A549 (cell line): Measurements from ENCODE around the gene SPSB4. TPM values are rescaled to one million over a fixed set of nuclear protein-coding genes. Genes with fewer than 3 reads are reported as not detected.

Experiments
- ATAC-seq, 2 experiments: fragments of 200-7000 bp in 1 of 2; fragments of >200 bp in 1 of 2; cut with Nextera tagmentation in 1 of 2; cut with Tn5 transposase in 1 of 2; 3 replicates each; pipeline versions ENCODE4 v1.8.0 to v1.9.1; 2018 to 2020; ENCODE audit warnings: mild to moderate bottlenecking in 1 of 2, moderate library complexity in 1 of 2
- CTCF ChIA-PET: fragments of 300-600 bp; sonication (Branson Sonifier 250); formaldehyde crosslinking; extraction: SDS; loops from one replicate; lab custom pipeline; 2021; ENCODE audit warnings: antibody characterized with exemption, inconsistent platforms; lab: Yijun Ruan, JAX
- POLR2A ChIA-PET: fragments of 350-600 bp; formaldehyde crosslinking; extraction: SDS; loops from one replicate; lab custom pipeline; 2021; ENCODE audit warnings: antibody characterized with exemption, inconsistent platforms; lab: Yijun Ruan, JAX
- DNase-seq, 2 experiments: peaks; one replicate each; pipeline versions ENCODE4 v3.0.0 to v3.0.0-alpha.2; 2011 to 2016; ENCODE audit warnings: low read depth in 1 of 2, low spot score in 1 of 2
- FAIRE-seq: peaks from 2 replicates; lab custom pipeline; 2011; peaks lifted over from hg19 to GRCh38; lab: Jason Lieb, UNC
- H3K27ac ChIP-seq, 2 experiments: fragments of >200 bp; sonication (Bioruptor Twin); formaldehyde crosslinking; 3 replicates each; pipeline ENCODE4 v1.5.1; 2016 to 2017
- H3K4me1 ChIP-seq: fragments of >200 bp; sonication (Bioruptor Twin); formaldehyde crosslinking; 3 replicates; pipeline ENCODE4 v1.6.1; 2016
- H3K4me2 ChIP-seq: fragments of >200 bp; sonication (Bioruptor Twin); formaldehyde crosslinking; 3 replicates; pipeline ENCODE4 v1.6.1; 2016
- H3K4me3 ChIP-seq: fragments of >200 bp; sonication (Bioruptor Twin); formaldehyde crosslinking; 3 replicates; pipeline ENCODE4 v1.5.1; 2016
- H3K9me3 ChIP-seq: fragments of >200 bp; sonication (Bioruptor Twin); formaldehyde crosslinking; 3 replicates; pipeline ENCODE4 v1.6.1; 2016
- CBX8 ChIP-seq: fragments of 200-600 bp; sonication (generic); IDR thresholded peaks from 2 replicates; pipeline ENCODE4 v1.6.1; 2016
- CEBPB ChIP-seq, 2 experiments: fragments of >200 bp in 1 of 2; sonication (Bioruptor Twin) in 1 of 2; formaldehyde crosslinking in 1 of 2; IDR thresholded peaks; 2 replicates each; pipeline ENCODE4 v1.6.1; 2012 to 2016
- CHD2 ChIP-seq: fragments of 150-350 bp; IDR thresholded peaks from 2 replicates; pipeline ENCODE4 v1.6.1; 2014; ENCODE audit warnings: low read length; ENCODE audit not compliant: partially characterized antibody
- CTCF ChIP-seq: fragments of >200 bp; sonication (Bioruptor Twin); formaldehyde crosslinking; IDR thresholded peaks from 3 replicates; pipeline ENCODE4 v1.5.1; 2016
- E2F6 ChIP-seq: IDR thresholded peaks from 2 replicates; pipeline ENCODE4 v1.6.1; 2012; ENCODE audit warnings: low read depth, borderline replicate concordance
- EHF ChIP-seq: fragments of 250-450 bp; sonication (Bioruptor Pico); IDR thresholded peaks from 2 replicates; pipeline ENCODE4 v1.5.0; 2020; ENCODE audit warnings: mild to moderate bottlenecking
- EHMT2 ChIP-seq: fragments of 200-600 bp; sonication (generic); IDR thresholded peaks from 2 replicates; pipeline ENCODE4 v1.6.1; 2016; ENCODE audit warnings: antibody characterized with exemption, low read depth, mild to moderate bottlenecking, moderate library complexity
- ELK1 ChIP-seq: fragments of 150-350 bp; IDR thresholded peaks from 2 replicates; pipeline ENCODE4 v1.6.1; 2014; ENCODE audit warnings: low read depth, mild to moderate bottlenecking, low read length
- FOSL2 ChIP-seq, 2 experiments: fragments of 450-650 bp in 1 of 2; fragments of >200 bp in 1 of 2; sonication (Bioruptor Twin) in 1 of 2; formaldehyde crosslinking; IDR thresholded peaks; 2 replicates each; pipeline versions ENCODE4 v1.5.0 to v1.6.1; 2016 to 2020; ENCODE audit warnings: mild to moderate bottlenecking in 1 of 2, moderate library complexity in 1 of 2
- HDAC2 ChIP-seq: fragments of 200-600 bp; sonication (generic); IDR thresholded peaks from 2 replicates; pipeline ENCODE4 v1.6.1; 2016
- HOXA7 ChIP-seq: fragments of 250-450 bp; sonication (Bioruptor Pico); IDR thresholded peaks from 2 replicates; pipeline ENCODE4 v1.5.0; 2020; ENCODE audit warnings: mild to moderate bottlenecking, moderate library complexity
- KDM5A ChIP-seq: fragments of 200-600 bp; sonication (generic); IDR thresholded peaks from 2 replicates; pipeline ENCODE4 v1.6.1; 2016; ENCODE audit warnings: antibody characterized with exemption, mild to moderate bottlenecking
- MAFK ChIP-seq: fragments of 450-650 bp; IDR thresholded peaks from 2 replicates; pipeline ENCODE4 v1.6.1; 2014; ENCODE audit not compliant: partially characterized antibody
- MYC ChIP-seq: IDR thresholded peaks from 2 replicates; pipeline ENCODE4 v1.6.1; 2012; ENCODE audit warnings: mild to moderate bottlenecking, inconsistent platforms, low read length, improper control_type of control experiment, borderline replicate concordance
- POLR2A ChIP-seq: IDR thresholded peaks from 2 replicates; pipeline ENCODE4 v1.6.1; 2012; ENCODE audit warnings: mild to moderate bottlenecking, low read length
- RAD21 ChIP-seq, 2 experiments: fragments of >200 bp in 1 of 2; sonication (Bioruptor Twin) in 1 of 2; formaldehyde crosslinking in 1 of 2; IDR thresholded peaks in 1 of 2; conservative IDR thresholded peaks in 1 of 2; 2 replicates in 1 of 2; 3 replicates in 1 of 2; pipeline ENCODE4 v1.6.1; 2012 to 2018; ENCODE audit warnings: inconsistent platforms in 1 of 2
- RCOR1 ChIP-seq: fragments of 150-350 bp; IDR thresholded peaks from 2 replicates; pipeline ENCODE4 v1.6.1; 2014; ENCODE audit warnings: antibody characterized with exemption, low read length, low read depth
- SREBF2 ChIP-seq: fragments of 450-650 bp; IDR thresholded peaks from 2 replicates; pipeline ENCODE4 v1.6.1; 2014; ENCODE audit warnings: mild to moderate bottlenecking, moderate library complexity
- ZC3H11A ChIP-seq: fragments of 450-650 bp; IDR thresholded peaks from 2 replicates; pipeline ENCODE4 v1.6.1; 2014; ENCODE audit warnings: antibody characterized with exemption, mild to moderate bottlenecking
- ZFP36 ChIP-seq: fragments of 450-650 bp; IDR thresholded peaks from 2 replicates; pipeline ENCODE4 v1.6.1; 2014; ENCODE audit warnings: borderline replicate concordance; ENCODE audit not compliant: partially characterized antibody
- ZSCAN20 ChIP-seq: fragments of 250-450 bp; sonication (Bioruptor Pico); IDR thresholded peaks from 2 replicates; pipeline ENCODE4 v1.8.0; 2022; ENCODE audit warnings: mild to moderate bottlenecking, moderate library complexity
- WGBS: methylation state at CpG from one replicate; pipeline ENCODE4 v1.1.6; 2017; ENCODE audit errors: missing lambda C conversion rate; 5-methylcytosine and 5-hydroxymethylcytosine counted together
- polyA plus RNA-seq, 4 experiments: library from polyadenylated mRNA; depleted of rRNA in 3 of 4; stranded (reverse); fragments of >200 nt; fragmentation: RNase III in 1 of 4; extraction: RNeasy Plus Mini Kit Qiagen cat#74134 plus additional on column Dnase treatment in 1 of 4; gene quantifications; 2 replicates in 3 of 4; 3 replicates in 1 of 4; pipeline ENCODE4 v1.2.3, GENCODE V29; 2011 to 2017
- TF ChIP-seq, protein P1 (sequence below): fragments of 200-600 bp; sonication (generic); IDR thresholded peaks from 2 replicates; pipeline ENCODE4 v1.6.1; 2016; ENCODE audit warnings: antibody characterized with exemption, mild to moderate bottlenecking, moderate library complexity
- TF ChIP-seq, protein P2 (sequence below): IDR thresholded peaks from 2 replicates; pipeline ENCODE4 v1.6.1; 2012
- TF ChIP-seq, protein P3 (sequence below): fragments of 450-650 bp; IDR thresholded peaks from 2 replicates; pipeline ENCODE4 v1.6.1; 2014; ENCODE audit warnings: antibody characterized with exemption
- TF ChIP-seq, protein P4 (sequence below): fragments of >200 bp; sonication (Bioruptor Twin); formaldehyde crosslinking; IDR thresholded peaks from 3 replicates; pipeline ENCODE4 v1.6.1; 2016

Gene SPSB4
- polyA plus RNA-seq, 2 of the 4 experiments (the other 2 are of a cell fraction) = 0.03 to 0.04 TPM

GRCh38 chr3:141087076-141087777 is 36.1 kb downstream of the SPSB4 start:
- WGBS = 77% methylated on average over 5 of the region's 8 CpGs

GRCh38 chr3:141087778-141088130 is 36.6 kb downstream of the SPSB4 start:
- 61% methylated on average over 6 of the region's 6 CpGs for WGBS
- no peaks in the 10 kb centered on the region for H3K4me1 ChIP-seq
- FAIRE-seq (no peak), ATAC-seq (no peak), DNase-seq (no peak)
- H3K27ac ChIP-seq = no peak overlapping the region
- ChIA-PET POLR2A (no interaction called here), CTCF (interaction anchor here (1.0 to 1.1 kb wide), 2 partner anchors 18 to 76 kb away, joined by 3 read pairs; no protein-coding TSS in a partner anchor)
- H3K4me3 ChIP-seq = no peak overlapping the region
- no peak overlapping the region for H3K4me2 ChIP-seq
- no peaks in the 10 kb centered on the region for H3K9me3 ChIP-seq
- TF ChIP-seq E2F6 (no peak), RCOR1 (no peak), MYC (no peak), CHD2 (no peak), FOSL2 (IDR thresholded peaks at IDR 0.05) (no peak), FOSL2 (CRISPR knock-in tag; IDR thresholded peaks at IDR 0.05) (no peak), ZFP36 (no peak), EHF (no peak)
- TF ChIP-seq, protein P1, sequence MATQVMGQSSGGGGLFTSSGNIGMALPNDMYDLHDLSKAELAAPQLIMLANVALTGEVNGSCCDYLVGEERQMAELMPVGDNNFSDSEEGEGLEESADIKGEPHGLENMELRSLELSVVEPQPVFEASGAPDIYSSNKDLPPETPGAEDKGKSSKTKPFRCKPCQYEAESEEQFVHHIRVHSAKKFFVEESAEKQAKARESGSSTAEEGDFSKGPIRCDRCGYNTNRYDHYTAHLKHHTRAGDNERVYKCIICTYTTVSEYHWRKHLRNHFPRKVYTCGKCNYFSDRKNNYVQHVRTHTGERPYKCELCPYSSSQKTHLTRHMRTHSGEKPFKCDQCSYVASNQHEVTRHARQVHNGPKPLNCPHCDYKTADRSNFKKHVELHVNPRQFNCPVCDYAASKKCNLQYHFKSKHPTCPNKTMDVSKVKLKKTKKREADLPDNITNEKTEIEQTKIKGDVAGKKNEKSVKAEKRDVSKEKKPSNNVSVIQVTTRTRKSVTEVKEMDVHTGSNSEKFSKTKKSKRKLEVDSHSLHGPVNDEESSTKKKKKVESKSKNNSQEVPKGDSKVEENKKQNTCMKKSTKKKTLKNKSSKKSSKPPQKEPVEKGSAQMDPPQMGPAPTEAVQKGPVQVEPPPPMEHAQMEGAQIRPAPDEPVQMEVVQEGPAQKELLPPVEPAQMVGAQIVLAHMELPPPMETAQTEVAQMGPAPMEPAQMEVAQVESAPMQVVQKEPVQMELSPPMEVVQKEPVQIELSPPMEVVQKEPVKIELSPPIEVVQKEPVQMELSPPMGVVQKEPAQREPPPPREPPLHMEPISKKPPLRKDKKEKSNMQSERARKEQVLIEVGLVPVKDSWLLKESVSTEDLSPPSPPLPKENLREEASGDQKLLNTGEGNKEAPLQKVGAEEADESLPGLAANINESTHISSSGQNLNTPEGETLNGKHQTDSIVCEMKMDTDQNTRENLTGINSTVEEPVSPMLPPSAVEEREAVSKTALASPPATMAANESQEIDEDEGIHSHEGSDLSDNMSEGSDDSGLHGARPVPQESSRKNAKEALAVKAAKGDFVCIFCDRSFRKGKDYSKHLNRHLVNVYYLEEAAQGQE = no peak

More at GRCh38 chr3:141087076-141087777, 36.1 kb downstream of the SPSB4 start:
- Histone ChIP-seq H3K4me2 (no peak overlapping the region), H3K4me1 (no peaks in the 10 kb centered on the region), H3K9me3 (no peaks in the 10 kb centered on the region), H3K27ac (no peak overlapping the region), H3K4me3 (no peak overlapping the region)
- TF ChIP-seq, protein P2, sequence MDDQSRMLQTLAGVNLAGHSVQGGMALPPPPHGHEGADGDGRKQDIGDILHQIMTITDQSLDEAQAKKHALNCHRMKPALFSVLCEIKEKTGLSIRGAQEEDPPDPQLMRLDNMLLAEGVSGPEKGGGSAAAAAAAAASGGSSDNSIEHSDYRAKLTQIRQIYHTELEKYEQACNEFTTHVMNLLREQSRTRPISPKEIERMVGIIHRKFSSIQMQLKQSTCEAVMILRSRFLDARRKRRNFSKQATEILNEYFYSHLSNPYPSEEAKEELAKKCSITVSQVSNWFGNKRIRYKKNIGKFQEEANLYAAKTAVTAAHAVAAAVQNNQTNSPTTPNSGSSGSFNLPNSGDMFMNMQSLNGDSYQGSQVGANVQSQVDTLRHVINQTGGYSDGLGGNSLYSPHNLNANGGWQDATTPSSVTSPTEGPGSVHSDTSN = no peak
- TF ChIP-seq RAD21 (conservative IDR thresholded peaks at IDR 0.05 in 1 of 2, IDR thresholded peaks at IDR 0.05 in 1 of 2) = no peak
- TF ChIP-seq HOXA7 (CRISPR knock-in tag) = no peak
- no peak for TF ChIP-seq MAFK
- no peak for TF ChIP-seq ELK1
- TF ChIP-seq ZSCAN20 (CRISPR knock-in tag) = no peak
- TF ChIP-seq KDM5A = no peak
- no peak for TF ChIP-seq ZC3H11A
- no peak for TF ChIP-seq SREBF2
- no peak for TF ChIP-seq POLR2A
- no peak for TF ChIP-seq EHMT2
- TF ChIP-seq CTCF = no peak
- TF ChIP-seq, protein P3, sequence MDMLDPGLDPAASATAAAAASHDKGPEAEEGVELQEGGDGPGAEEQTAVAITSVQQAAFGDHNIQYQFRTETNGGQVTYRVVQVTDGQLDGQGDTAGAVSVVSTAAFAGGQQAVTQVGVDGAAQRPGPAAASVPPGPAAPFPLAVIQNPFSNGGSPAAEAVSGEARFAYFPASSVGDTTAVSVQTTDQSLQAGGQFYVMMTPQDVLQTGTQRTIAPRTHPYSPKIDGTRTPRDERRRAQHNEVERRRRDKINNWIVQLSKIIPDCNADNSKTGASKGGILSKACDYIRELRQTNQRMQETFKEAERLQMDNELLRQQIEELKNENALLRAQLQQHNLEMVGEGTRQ = no peak
- TF ChIP-seq CEBPB (IDR thresholded peaks at IDR 0.05) = no peak
- TF ChIP-seq, protein P4, sequence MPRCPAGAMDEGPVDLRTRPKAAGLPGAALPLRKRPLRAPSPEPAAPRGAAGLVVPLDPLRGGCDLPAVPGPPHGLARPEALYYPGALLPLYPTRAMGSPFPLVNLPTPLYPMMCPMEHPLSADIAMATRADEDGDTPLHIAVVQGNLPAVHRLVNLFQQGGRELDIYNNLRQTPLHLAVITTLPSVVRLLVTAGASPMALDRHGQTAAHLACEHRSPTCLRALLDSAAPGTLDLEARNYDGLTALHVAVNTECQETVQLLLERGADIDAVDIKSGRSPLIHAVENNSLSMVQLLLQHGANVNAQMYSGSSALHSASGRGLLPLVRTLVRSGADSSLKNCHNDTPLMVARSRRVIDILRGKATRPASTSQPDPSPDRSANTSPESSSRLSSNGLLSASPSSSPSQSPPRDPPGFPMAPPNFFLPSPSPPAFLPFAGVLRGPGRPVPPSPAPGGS = no peak
- TF ChIP-seq CBX8 = no peak
- TF ChIP-seq MYC = no peak
- no peak for TF ChIP-seq HDAC2
- no peak for FAIRE-seq
- DNase-seq = peak in 1 of 2 experiments; percentile 4
- CTCF ChIA-PET = interaction anchor here (1.0 to 1.1 kb wide), 2 partner anchors 19 to 75 kb away, joined by 3 read pairs; no protein-coding TSS in a partner anchor
- POLR2A ChIA-PET = no interaction called here
- ATAC-seq = peak in 1 of 2 experiments; percentile 43; a peak in 2 of 6 replicates
